ENCODE results near the gene SOBP.

GRCh38 chr6:107639511-107639910 lies 149.6 kb downstream of the SOBP start:
- no peak for TF ChIP-seq CTCF (IDR thresholded peaks at IDR 0.05)
- no peak for TF ChIP-seq POLR2AphosphoS5 (IDR thresholded peaks at IDR 0.05)
- TF ChIP-seq POLR2A (IDR thresholded peaks at IDR 0.05): no peak
- no peak for TF ChIP-seq EP300 (IDR thresholded peaks at IDR 0.05)
